Middle frontal gyrus (tissue), 1 donor: Measurements from ENCODE around the gene FOXO3.

Experiments used
- DNase-seq: peaks from one replicate; pipeline ENCODE4 v3.0.0-alpha.2; 2015; ENCODE audit warnings: low spot score; ENCODE audit errors: extremely low spot score

The FOXO3 gene

GRCh38 chr6:108574457-108575141, 13.9 kb downstream of the FOXO3 start:
- no peak for DNase-seq

- no peak for DNase-seq
Observed at GRCh38 chr6:108575905-108576494, 15.3 kb downstream of the FOXO3 start.

DNA sequence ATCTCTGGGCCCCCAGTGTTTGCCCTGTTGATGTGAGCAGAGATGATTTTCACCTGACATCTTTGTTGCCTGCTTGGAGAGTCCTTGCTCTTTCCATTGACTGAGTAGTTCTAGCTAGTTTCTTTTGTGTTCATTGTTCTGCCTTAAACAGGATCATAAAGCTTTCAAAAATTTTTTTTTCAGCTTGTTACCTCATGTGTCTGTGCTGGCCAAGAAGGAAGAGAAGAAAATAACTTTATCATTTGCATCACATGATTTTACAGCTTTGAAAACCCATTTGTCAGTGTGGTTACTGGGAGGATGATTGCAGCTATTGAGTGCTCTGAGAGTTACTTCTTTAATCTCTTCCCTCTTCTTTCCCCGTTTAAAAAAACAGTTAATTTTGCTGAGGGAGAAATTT, 16.0 kb downstream of the FOXO3 start:
- DNase-seq, result no peak

DNA sequence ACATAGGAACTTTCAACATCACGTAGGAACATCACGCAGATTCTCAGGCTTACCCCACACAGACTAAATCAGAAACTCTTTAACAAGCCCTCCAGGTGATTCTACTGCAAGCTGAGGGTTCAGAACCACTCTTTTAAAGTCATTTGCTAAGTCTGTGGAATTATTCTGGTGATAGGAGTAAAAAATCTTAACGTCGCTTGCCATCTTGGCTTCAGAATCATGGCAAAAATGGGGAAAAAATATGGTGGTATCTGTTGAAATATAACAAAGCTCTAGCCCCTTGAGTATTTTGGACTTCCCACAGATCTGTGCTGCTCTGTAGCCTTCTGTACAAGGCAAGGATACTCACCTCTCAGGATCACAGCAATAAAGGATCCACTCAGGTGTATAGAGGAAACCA, 17.4 kb downstream of the FOXO3 start:
- no peak for DNase-seq

- DNase-seq, result no peak
Observed at GRCh38 chr6:108578595-108579327, 18.0 kb downstream of the FOXO3 start.

- DNase-seq, result no peak
Observed at GRCh38 chr6:108579328-108579721, 18.6 kb downstream of the FOXO3 start.

GRCh38 chr6:108580646-108581045, 19.9 kb downstream of the FOXO3 start:
- DNase-seq, result no peak

GRCh38 chr6:108581237-108581931, 20.7 kb downstream of the FOXO3 start:
- no peak for DNase-seq

GRCh38 chr6:108581932-108582475, 21.3 kb downstream of the FOXO3 start:
- DNase-seq, result no peak

- DNase-seq, result no peak
Observed at GRCh38 chr6:108582618-108583017, 21.9 kb downstream of the FOXO3 start.

- DNase-seq, result no peak
Observed at GRCh38 chr6:108584323-108584722, 23.6 kb downstream of the FOXO3 start.

GRCh38 chr6:108585359-108585758, 24.6 kb downstream of the FOXO3 start:
- no peak for DNase-seq

DNA sequence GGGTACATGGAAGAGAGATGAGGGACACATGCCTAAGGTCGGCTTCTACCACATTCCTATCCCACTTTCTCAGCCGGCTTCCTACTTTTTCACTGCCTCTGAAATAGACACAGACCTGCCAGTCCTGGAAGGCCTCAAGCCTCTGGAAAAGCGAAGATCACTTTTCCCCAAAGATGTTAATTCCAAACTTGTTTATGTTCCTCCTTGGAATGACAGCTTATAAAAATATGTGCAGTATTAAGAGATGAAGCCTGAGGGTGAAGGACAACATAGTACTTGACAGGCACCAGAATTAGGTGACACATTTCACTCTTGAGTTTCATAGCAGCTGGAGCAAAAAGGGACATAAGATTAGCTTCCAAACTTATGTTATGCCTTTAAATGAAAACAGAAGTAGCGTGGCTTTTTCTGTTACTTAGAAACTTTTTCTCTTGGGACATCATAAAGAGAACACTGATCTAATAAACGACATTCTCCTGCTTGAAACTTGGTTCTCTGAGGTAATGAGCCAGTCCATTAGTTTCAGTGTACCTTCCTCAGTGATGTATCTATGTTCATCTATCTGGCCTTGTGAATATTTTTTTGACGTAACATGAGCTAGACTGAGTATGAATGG, 25.3 kb downstream of the FOXO3 start:
- DNase-seq, result no peak

GRCh38 chr6:108587258-108588059, 26.7 kb downstream of the FOXO3 start:
- DNase-seq, result no peak

DNA sequence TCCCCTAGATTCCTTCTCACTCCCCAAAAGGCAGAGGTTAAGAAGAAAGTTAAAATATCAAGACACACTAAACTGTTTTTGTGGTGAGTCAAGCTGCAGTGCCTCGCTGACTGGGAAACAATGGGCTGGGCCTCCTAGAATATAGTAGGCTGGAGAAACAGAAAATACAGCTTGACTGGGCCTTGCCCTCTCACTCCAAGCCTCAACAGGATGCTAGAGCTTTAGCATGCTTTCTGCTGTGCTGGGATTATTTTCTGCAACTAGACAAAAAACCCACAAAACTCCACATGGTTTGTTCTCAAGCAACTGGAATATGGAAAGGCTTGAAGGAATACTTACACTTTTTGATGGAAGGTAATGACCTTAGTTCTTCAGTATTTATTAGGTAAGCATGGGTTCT, 27.9 kb downstream of the FOXO3 start:
- DNase-seq, result no peak

- DNase-seq, result no peak
Observed at GRCh38 chr6:108589244-108589791, 28.6 kb downstream of the FOXO3 start.

GRCh38 chr6:108591040-108591816, 30.5 kb downstream of the FOXO3 start:
- no peak for DNase-seq

GRCh38 chr6:108592371-108593337, 31.9 kb downstream of the FOXO3 start:
- no peak for DNase-seq
